Activated T-cell treated with anti-CD3 and anti-CD28 coated beads, Interleukin-2, amount 50 U/mL, for 48 hours (primary cell): ENCODE measurements around the gene DHX8.
"Not testable (repeated sequence)": the region's sequence is repeated elsewhere in the genome, so short reads cannot be mapped to it uniquely, and the experiment has no call there.

ENCODE experiments used
- DNase-seq, 2 experiments: peaks; one replicate each; pipeline ENCODE4 v3.0.0-alpha.2; 2020

DHX8 gene

GRCh38 chr17:43483674-43484551 is at the start of gene DHX8:
DHX8 (plus strand) TSS chr17:43483975; CDS start chr17:43484038, 63 bp downstream.
- DNase-seq: peak; percentile 99

- DNase-seq: no peak
These were observed 48.9 kb upstream of the DHX8 start for GRCh38 chr17:43434902-43435319.

DNA sequence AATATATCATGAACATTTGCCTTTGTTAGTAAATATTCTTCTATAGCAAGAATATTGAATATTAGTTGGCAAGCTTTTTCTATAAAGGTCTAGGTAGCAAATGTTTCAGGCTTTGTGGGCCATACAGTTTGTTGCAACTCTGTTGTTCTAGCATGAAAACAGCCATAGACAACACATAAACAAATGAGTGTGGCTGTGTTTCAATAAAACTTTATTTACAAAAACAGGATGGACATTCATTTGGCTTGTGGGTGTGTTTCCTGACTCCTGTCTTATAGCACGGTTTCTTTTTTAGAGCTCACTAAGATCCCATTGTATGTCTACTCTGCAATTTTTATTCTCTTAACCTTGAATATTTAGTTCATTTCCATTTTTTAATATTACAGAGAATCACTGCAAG is 46.0 kb upstream of the DHX8 start:
- DNase-seq: no peak

- DNase-seq: no peak
These were observed 45.1 kb upstream of the DHX8 start for GRCh38 chr17:43438626-43439025.

GRCh38 chr17:43439041-43439440 is 44.7 kb upstream of the DHX8 start:
- DNase-seq: no peak

- no peak for DNase-seq
These were observed 41.1 kb upstream of the DHX8 start for GRCh38 chr17:43442711-43443110.

DNA sequence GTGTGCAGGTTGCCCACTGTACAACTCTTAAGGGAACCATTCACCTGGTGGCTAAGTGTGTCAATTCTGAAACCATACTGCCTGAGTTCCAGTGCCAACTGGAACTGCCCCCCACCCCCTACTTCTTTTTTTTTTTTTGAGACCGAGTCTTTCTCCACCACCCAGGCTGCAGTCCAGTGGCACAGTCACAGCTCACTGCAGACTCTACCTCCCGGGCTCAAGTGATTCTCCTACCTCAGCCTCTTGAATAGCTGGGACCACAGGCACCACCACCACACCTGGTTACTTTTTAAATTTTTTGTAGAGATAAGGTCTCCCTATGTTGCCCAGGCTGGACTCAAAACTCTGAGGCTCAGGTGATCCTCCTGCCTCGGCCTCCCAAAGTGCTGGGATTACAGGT is 40.4 kb upstream of the DHX8 start:
- no peak for DNase-seq

DNA sequence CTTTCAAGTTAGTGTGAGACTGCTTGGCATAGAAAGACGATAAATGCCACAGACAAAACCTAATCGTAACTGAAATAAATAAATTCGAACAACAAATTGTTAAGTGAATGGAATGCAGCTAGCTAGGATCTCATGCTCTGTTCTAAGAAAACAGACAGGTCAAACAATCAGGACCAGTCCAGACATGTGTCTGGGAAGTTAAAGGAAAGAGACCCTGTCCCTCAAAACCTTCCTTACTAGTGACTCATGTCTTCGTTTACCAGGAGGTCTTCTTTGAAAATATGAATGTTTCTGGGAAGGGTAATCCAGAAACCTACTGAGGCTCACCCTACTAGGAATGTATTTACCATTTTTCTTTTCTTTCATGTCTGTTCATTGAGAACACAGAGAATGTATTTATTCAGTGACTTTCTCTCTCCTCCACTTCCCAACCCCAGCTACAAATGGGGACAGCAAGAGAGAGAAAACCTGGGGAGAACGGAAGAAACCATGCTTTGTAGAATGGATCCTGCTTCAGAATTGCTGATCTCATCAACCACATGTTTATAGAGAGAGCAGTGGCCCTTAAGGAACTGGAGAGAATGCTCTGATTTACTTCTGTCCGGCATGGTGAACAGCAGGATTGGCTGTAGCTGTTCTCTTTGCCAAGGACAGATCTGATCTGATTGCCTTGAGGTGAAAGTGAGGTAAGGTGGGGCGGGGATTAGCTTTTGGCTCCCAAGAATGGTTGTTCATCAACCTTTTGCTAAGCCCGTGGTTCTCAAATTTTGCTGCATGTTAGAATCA is 39.4 kb upstream of the DHX8 start:
- DNase-seq: no peak

- DNase-seq: no peak
These were observed 38.7 kb upstream of the DHX8 start for GRCh38 chr17:43445009-43445589.

- DNase-seq: no peak
These were observed 37.0 kb upstream of the DHX8 start for GRCh38 chr17:43446773-43447172.

DNA sequence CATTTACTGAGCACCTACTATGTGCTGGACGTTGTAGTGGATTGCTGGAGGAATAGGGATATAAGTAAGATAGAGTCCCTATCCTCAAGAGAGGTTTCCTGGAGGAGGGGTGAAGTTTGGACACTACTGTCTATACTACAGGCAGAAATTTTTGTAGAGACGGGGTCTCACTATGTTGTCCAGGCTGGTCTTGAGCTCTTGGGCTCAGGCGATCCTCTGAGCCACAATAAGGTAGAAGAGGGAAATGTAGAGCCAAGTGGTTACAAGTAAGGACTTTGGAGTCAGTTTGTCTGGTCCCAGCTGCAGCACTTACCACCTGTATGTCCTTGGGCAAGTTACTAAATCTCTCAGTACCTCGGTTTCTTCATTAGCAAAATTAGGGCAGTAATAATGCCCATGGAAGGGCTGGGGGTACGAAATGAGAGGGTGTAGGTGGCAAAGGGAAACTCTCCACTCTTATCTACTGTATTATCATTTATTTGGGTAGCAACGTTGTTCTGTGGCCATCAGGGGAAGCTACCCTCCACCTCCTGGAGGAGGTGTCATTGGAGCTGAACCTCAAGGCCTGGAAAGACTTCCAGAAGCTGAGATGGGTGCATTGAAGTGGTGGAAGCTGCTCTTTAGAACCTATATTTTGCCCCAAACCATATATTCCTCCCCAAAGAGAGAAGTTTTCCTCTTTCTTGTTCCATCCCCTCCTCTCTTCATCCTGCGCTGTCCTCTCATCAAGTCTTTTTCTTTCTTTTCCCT is 34.9 kb upstream of the DHX8 start:
- no peak for DNase-seq

DNA sequence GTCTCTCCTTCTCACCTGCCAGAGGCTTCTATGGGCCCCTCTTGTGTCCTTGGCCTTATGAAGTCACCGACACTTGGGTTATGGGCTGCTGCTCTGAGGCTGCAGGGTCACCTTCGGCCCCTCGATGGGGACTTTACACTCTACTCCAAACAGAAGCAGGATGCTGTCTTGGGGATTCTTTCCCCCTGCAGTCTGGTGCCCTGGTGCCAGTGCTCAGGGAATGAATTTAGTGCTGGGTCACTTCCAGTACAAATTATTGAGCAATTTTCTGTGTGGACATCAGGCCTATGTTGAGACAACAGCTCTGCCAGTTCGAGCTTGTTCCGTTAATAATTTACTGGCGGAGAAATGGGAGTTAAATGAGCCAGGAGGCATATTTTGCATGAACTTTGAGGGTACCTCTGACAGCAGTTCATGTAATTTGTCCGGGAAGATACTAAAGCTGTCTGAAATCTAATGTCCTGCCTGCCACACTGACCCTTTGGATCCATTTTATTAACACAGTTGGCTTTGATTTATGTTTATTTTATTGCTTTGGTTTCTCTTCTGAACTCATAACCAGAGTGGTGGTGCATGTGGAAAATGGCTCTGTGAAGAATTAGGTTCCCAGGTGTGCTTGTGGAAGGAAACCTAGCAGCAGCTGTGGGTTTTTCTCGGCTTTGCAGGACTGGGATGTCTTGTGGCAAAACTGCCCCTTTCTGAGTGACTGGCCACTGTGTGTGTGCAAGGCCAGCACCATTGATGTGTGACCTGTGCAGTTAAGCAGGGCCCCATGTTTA is 34.1 kb upstream of the DHX8 start:
- no peak for DNase-seq

GRCh38 chr17:43450791-43451190 is 33.0 kb upstream of the DHX8 start:
- DNase-seq: not testable (repeated sequence)

GRCh38 chr17:43451741-43452140 is 32.0 kb upstream of the DHX8 start:
- not testable (repeated sequence) for DNase-seq

GRCh38 chr17:43453331-43453812 is 30.4 kb upstream of the DHX8 start:
- DNase-seq: no peak

GRCh38 chr17:43454868-43455267 is 28.9 kb upstream of the DHX8 start:
- no peak for DNase-seq

DNA sequence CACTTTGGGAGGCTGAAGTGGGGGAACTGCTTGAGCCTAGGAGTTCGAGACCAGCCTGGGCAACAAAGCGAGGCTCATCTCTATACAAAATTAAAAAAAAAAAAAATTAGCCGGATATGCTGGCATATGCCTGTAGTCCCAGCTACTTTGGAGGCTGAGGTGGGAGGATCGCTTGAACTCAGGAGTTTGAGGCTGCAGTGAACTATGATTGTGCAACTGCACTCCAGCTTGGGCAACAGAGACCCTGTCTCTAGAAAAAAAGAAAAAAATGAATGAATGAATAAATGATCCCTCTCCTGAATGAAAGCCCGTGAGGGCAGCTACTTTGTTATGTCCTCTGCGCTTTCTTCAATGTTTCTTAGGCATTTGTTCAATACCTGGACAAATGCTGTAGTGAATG is 27.7 kb upstream of the DHX8 start:
- DNase-seq: no peak

DNA sequence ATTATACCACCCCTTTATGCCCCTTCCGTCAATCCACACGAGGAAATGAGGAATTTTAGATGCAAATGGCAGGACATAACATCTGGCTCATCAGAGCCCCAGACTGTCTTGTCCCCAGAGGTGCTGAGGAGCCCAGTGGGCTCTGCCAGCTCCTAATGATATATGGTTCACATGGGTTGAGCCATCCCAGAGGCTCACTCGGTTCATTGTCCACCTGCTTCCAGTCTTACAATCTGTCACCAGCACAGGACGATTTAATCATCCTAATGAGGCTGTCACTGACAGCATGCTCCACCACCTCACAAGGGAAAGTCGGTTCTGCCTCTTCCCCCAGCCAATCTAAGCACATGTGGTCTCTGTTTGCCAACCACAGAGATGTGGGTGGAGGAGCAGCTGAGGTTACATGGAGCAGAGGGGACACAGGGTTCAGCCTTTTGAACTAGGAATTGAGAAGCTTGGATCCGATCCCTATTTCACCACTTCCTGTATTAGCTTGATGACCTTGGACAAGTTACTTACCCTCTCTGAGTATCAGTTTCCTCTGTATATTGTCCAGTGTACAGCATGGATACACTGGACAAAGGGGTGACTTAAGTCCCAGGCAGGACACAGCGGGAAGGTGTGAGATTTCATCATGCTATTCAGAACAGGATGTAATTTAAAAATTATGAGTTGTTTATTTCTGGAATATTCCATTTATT is 27.0 kb upstream of the DHX8 start:
- no peak for DNase-seq

DNA sequence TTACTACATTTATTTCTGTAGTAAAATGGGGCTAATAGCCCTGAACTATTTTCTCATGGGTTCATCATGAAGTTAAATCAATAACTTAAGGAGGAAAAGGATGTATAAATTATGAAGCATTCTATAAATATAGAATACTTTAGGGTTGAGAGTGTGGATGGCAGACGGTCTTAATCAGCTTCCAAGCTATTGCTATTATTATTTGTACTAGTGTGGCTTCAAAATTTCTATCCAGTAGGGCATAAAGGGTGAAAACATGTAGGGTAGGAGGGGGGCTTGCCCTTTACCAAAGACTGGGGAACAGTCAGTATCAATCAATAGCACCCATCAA is 26.4 kb upstream of the DHX8 start:
- no peak for DNase-seq

DNA sequence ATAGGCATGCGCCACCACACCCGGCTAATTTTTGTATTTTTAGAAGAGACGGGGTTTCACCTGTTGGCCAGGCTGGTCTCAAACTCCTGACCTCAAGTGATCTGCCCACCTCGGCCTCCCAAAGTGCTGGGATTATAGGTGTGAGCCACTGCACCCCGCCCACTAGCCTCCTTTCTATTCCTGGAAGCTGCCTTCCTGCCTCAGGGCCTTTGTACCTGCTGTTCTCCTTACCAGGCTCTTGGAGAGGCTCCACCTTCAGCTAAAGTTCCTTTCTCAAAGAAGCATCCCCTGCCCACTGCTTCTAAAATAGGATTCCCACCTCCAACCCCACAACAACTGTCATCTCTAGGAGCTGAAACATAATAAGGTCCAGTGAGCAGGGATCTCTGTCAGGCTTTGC is 23.9 kb upstream of the DHX8 start:
- DNase-seq: not testable (repeated sequence)

DNA sequence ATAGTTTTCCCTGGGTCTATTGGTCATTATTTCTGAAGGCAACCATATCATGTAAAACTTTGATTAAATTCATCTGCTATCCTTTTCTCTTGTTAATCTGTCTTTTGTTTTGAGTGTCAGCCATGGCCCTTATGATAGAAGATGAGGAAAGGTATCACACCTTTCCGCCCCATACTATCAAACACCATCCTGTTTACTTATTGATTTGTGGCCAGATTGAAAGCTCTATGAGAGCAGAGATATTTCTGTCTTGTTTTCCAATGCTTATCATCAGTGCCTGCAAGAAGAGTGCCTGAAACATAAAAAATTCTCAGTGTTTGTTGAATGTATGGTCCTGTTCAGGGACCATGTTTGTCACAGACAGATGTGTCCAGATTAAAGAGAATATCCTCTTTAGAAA is 22.6 kb upstream of the DHX8 start:
- no peak for DNase-seq
